Measurements from ENCODE around the gene ITGAD. TPM values are rescaled to one million over a fixed set of nuclear protein-coding genes. Genes with fewer than 3 reads are reported as not detected.

The ITGAD gene
- total and polyA plus RNA-seq, 2 of the 13 experiments (the other 11 are each of a cell fraction or from before 2014, with no cell fraction given) = not detected

DNA sequence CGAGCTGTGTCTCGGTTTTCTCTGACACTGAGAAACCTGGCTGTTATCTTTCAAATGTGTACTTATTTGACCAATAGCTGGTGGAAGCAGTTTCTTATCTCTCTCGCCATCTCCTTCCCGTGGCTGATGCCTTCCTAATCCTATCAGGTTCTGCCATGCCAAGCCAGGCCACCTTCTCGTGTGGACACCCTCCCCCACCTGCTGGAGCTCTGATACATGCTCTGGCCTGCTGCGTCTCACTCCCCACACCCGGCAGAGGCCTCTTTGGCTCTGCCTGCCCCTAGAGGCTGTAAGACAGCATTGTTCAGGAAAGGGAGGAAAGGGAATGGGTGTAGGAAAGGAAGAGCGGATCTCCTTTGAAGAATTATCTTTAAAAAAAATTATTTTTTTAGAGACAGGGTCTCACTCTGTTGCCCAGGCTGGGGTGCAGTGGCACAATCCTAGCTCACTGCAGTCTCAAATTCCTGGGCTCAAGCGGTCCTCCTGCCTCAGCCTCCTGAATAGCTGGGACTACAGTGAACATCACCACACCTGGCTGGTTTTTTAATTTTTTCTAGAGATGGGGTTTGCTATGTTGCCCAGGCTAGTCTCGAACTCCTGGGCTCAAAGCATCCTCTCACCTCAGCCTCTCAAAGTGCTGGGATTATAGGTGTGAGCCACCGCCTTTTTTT lies 58.7 kb downstream of the ITGAD start (continued):
- TF ChIP-seq, protein P1, sequence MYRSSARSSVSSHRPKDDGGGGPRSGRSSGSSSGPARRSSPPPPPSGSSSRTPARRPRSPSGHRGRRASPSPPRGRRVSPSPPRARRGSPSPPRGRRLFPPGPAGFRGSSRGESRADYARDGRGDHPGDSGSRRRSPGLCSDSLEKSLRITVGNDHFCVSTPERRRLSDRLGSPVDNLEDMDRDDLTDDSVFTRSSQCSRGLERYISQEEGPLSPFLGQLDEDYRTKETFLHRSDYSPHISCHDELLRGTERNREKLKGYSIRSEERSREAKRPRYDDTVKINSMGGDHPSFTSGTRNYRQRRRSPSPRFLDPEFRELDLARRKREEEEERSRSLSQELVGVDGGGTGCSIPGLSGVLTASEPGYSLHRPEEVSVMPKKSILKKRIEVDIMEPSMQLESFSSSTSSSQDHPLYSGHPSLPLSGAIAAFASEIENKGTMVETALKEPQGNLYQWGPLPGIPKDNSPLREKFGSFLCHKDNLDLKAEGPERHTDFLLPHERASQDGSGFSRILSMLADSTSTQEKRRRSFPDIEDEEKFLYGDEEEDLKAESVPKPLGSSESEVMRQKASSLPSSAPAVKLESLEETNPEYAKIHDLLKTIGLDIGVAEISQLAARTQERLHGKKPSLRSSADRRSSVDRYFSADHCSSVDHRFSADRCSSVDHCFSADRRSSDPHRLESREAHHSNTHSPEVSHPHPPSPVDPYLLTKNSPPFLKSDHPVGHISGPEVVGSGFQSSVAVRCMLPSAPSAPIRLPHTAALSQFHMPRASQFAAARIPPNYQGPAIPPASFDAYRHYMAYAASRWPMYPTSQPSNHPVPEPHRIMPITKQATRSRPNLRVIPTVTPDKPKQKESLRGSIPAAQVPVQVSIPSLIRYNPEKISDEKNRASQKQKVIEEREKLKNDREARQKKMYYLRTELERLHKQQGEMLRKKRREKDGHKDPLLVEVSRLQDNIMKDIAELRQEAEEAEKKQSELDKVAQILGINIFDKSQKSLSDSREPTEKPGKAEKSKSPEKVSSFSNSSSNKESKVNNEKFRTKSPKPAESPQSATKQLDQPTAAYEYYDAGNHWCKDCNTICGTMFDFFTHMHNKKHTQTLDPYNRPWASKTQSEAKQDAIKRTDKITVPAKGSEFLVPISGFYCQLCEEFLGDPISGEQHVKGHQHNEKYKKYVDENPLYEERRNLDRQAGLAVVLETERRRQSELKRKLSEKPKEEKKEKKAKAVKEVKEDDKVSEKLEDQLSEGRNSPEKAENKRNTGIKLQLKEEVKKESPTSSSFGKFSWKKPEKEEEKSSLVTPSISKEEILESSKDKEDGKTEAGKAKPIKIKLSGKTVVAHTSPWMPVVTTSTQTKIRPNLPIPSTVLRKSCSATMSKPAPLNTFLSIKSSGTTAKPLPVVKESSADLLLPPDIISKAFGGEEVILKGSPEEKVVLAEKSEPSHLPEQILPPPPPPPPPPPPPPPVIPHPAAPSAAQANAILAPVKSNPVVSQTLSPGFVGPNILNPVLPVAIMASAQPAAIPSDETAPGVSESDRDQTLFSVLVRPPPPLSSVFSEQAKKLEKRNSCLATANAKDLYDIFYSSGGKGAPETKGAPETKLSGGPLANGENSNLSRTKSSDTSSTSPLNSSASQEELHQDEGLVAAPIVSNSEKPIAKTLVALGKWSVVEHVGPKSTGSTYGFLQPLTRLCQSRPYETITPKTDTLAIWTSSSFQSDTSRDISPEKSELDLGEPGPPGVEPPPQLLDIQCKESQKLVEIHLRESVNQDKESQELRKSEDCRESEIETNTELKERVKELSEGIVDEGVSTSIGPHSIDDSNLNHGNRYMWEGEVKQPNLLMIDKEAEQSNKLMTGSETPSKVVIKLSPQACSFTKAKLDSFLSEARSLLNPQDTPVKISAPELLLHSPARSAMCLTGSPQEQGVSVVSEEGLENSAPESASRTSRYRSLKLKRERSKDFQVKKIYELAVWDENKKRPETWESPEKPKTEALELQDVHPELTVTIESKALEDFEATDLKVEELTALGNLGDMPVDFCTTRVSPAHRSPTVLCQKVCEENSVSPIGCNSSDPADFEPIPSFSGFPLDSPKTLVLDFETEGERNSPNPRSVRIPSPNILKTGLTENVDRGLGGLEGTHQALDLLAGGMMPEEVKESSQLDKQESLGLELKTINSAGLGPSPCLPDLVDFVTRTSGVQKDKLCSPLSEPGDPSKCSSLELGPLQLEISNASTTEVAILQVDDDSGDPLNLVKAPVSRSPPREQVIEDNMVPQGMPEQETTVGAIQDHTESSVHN (CRISPR knock-in tag; IDR thresholded peaks at IDR 0.05) = no peak
- TF ChIP-seq NR2F6 (IDR thresholded peaks at IDR 0.05) = 0 out of 2 replicates have a peak, but pooled peaks have one; percentile 5
- TF ChIP-seq NR2F6 (CRISPR knock-in tag; IDR thresholded peaks at IDR 0.05) = peak; percentile 42; the same call in 1 of the 2 replicates
- TF ChIP-seq, protein P2, sequence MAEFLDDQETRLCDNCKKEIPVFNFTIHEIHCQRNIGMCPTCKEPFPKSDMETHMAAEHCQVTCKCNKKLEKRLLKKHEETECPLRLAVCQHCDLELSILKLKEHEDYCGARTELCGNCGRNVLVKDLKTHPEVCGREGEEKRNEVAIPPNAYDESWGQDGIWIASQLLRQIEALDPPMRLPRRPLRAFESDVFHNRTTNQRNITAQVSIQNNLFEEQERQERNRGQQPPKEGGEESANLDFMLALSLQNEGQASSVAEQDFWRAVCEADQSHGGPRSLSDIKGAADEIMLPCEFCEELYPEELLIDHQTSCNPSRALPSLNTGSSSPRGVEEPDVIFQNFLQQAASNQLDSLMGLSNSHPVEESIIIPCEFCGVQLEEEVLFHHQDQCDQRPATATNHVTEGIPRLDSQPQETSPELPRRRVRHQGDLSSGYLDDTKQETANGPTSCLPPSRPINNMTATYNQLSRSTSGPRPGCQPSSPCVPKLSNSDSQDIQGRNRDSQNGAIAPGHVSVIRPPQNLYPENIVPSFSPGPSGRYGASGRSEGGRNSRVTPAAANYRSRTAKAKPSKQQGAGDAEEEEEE (CRISPR knock-in tag; IDR thresholded peaks at IDR 0.05; ENCODE audit: borderline replicate concordance) = no peak
- TF ChIP-seq ZNF557 (CRISPR knock-in tag; IDR thresholded peaks at IDR 0.05) = no peak
- TF ChIP-seq, protein P3, sequence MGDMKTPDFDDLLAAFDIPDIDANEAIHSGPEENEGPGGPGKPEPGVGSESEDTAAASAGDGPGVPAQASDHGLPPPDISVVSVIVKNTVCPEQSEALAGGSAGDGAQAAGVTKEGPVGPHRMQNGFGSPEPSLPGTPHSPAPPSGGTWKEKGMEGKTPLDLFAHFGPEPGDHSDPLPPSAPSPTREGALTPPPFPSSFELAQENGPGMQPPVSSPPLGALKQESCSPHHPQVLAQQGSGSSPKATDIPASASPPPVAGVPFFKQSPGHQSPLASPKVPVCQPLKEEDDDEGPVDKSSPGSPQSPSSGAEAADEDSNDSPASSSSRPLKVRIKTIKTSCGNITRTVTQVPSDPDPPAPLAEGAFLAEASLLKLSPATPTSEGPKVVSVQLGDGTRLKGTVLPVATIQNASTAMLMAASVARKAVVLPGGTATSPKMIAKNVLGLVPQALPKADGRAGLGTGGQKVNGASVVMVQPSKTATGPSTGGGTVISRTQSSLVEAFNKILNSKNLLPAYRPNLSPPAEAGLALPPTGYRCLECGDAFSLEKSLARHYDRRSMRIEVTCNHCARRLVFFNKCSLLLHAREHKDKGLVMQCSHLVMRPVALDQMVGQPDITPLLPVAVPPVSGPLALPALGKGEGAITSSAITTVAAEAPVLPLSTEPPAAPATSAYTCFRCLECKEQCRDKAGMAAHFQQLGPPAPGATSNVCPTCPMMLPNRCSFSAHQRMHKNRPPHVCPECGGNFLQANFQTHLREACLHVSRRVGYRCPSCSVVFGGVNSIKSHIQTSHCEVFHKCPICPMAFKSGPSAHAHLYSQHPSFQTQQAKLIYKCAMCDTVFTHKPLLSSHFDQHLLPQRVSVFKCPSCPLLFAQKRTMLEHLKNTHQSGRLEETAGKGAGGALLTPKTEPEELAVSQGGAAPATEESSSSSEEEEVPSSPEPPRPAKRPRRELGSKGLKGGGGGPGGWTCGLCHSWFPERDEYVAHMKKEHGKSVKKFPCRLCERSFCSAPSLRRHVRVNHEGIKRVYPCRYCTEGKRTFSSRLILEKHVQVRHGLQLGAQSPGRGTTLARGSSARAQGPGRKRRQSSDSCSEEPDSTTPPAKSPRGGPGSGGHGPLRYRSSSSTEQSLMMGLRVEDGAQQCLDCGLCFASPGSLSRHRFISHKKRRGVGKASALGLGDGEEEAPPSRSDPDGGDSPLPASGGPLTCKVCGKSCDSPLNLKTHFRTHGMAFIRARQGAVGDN (CRISPR knock-in tag; IDR thresholded peaks at IDR 0.05) = peak; percentile 61
- TF ChIP-seq, protein P4, sequence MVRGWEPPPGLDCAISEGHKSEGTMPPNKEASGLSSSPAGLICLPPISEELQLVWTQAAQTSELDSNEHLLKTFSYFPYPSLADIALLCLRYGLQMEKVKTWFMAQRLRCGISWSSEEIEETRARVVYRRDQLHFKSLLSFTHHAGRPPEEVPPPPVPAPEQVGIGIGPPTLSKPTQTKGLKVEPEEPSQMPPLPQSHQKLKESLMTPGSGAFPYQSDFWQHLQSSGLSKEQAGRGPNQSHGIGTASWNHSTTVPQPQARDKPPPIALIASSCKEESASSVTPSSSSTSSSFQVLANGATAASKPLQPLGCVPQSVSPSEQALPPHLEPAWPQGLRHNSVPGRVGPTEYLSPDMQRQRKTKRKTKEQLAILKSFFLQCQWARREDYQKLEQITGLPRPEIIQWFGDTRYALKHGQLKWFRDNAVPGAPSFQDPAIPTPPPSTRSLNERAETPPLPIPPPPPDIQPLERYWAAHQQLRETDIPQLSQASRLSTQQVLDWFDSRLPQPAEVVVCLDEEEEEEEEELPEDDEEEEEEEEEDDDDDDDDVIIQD (CRISPR knock-in tag; IDR thresholded peaks at IDR 0.05; ENCODE audit: low read depth) = no peak; the same call in 1 of the 2 replicates
- peak; percentile 61; the same call in 1 of the 2 replicates for TF ChIP-seq MXD4 (CRISPR knock-in tag; IDR thresholded peaks at IDR 0.05)
- peak; percentile 29; the same call in 1 of the 2 replicates for TF ChIP-seq FOXC1 (CRISPR knock-in tag; IDR thresholded peaks at IDR 0.05; ENCODE audit: borderline replicate concordance)
- no peak for TF ChIP-seq ZNF878 (CRISPR knock-in tag; IDR thresholded peaks at IDR 0.05)
- TF ChIP-seq, protein P5, sequence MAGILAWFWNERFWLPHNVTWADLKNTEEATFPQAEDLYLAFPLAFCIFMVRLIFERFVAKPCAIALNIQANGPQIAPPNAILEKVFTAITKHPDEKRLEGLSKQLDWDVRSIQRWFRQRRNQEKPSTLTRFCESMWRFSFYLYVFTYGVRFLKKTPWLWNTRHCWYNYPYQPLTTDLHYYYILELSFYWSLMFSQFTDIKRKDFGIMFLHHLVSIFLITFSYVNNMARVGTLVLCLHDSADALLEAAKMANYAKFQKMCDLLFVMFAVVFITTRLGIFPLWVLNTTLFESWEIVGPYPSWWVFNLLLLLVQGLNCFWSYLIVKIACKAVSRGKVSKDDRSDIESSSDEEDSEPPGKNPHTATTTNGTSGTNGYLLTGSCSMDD (CRISPR knock-in tag; IDR thresholded peaks at IDR 0.05) = no peak
- peak; percentile 47; the same call in 1 of the 2 replicates for TF ChIP-seq SPEN (CRISPR knock-in tag; IDR thresholded peaks at IDR 0.05; ENCODE audit: low read depth)

All from HepG2 (cell line).